Measurements from ENCODE around the gene PFN3. TPM values are rescaled to one million over a fixed set of nuclear protein-coding genes. Genes with fewer than 3 reads are reported as not detected.

The PFN3 gene
- polyA plus RNA-seq, 1 donor (not counting 4 experiments of a cell fraction or from before 2014, with no cell fraction given) = not detected

DNA sequence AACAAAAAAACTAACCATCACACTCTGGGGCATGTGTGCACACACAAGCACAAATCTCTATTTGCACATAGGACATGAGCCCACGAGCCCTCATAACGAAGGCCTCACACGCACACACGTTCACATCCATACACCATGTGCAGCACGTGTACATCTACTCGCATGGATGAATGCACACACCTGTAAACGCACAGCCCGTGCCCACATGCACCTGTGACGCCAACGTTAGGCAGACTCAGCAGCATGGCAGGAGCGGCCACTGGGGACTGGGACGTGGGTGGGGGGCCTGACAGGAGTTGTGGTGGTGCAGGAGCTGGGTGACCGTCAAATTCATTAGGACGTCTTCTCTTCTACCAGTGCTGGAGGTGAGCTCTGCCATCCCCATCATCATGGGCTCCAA, 13.1 kb downstream of the PFN3 start:
- no peak overlapping the region for H3K27ac ChIP-seq (ENCODE audit: control insufficient read depth, insufficient read depth, low read length)
- H3K4me1 ChIP-seq (ENCODE audit: control insufficient read depth, extremely low read depth, insufficient read depth, low read length) = peaks cover 34% of the 10 kb centered on the region
- dilution Hi-C loops (cut with MboI; ENCODE audit: extremely low pct_ligation_motif_present, low sequenced_read_pairs) = no loop called here

DNA sequence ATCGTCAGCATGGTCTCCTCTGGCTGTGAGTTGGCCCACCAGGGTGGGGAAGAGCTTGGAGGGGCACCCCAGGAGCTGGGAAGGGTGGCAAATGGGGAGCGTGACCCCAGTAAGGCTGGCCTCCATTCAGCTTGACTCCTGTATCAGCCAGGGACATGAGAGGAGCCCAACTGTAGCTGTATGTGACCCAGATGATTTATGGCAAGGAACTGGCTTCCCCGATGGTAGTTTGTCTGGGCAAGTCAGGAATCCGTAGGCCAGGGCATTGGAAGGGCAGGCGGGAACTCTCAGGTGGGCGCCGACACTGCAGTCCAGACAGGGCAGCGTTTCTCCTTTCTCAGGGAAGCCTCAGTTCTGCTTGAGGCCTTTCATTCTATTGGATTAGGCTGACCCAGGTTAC, 13.9 kb downstream of the PFN3 start:
- Histone ChIP-seq H3K9ac (ENCODE audit: control insufficient read depth, extremely low read depth, insufficient read depth, low read length) (no peak overlapping the region), H2AFZ (ENCODE audit: control insufficient read depth, low read length) (no peak overlapping the region), H3K79me2 (ENCODE audit: control insufficient read depth, insufficient read depth, low read length) (no peaks in the 10 kb centered on the region), H4K20me1 (ENCODE audit: control insufficient read depth, extremely low read depth, insufficient read depth, low read length) (peaks cover 2% of the 10 kb centered on the region), H3K4me2 (ENCODE audit: control insufficient read depth, extremely low read depth, insufficient read depth, low read depth, low read length) (no peak overlapping the region), H3K27ac (ENCODE audit: control insufficient read depth, insufficient read depth, low read length) (no peak overlapping the region), H3K4me1 (ENCODE audit: control insufficient read depth, extremely low read depth, insufficient read depth, low read length) (peaks cover 34% of the 10 kb centered on the region), H3K4me3 (ENCODE audit: control insufficient read depth in 2 of 3, extremely low read depth in 1 of 3, insufficient read depth in 2 of 3, low read depth in 1 of 3, low read length in 3 of 3) (no peak overlapping the region), H3K9me3 (ENCODE audit: control insufficient read depth, low read depth, low read length) (no peaks in the 10 kb centered on the region), H3K27me3 (ENCODE audit: control insufficient read depth, extremely low read depth, insufficient read depth, low read length) (peaks cover 5% of the 10 kb centered on the region), H3K9me1 (ENCODE audit: control insufficient read depth, extremely low read depth, insufficient read depth, low read length) (no peaks in the 10 kb centered on the region), H3K36me3 (ENCODE audit: control insufficient read depth in 2 of 2, extremely low read depth in 1 of 2, insufficient read depth in 2 of 2, low read length in 2 of 2) (no peaks in the 10 kb centered on the region)
- FAIRE-seq = no peak
- no peak for DNase-seq (ENCODE audit: low read depth, low spot score)
- TF ChIP-seq, protein P1, sequence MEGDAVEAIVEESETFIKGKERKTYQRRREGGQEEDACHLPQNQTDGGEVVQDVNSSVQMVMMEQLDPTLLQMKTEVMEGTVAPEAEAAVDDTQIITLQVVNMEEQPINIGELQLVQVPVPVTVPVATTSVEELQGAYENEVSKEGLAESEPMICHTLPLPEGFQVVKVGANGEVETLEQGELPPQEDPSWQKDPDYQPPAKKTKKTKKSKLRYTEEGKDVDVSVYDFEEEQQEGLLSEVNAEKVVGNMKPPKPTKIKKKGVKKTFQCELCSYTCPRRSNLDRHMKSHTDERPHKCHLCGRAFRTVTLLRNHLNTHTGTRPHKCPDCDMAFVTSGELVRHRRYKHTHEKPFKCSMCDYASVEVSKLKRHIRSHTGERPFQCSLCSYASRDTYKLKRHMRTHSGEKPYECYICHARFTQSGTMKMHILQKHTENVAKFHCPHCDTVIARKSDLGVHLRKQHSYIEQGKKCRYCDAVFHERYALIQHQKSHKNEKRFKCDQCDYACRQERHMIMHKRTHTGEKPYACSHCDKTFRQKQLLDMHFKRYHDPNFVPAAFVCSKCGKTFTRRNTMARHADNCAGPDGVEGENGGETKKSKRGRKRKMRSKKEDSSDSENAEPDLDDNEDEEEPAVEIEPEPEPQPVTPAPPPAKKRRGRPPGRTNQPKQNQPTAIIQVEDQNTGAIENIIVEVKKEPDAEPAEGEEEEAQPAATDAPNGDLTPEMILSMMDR (optimal IDR thresholded peaks at IDR 0.05 in 1 of 3, IDR thresholded peaks at IDR 0.05 in 1 of 3, conservative IDR thresholded peaks at IDR 0.05 in 1 of 3; ENCODE audit: extremely low read depth in 1 of 3, insufficient read depth in 2 of 3, low read length in 3 of 3) = no peak
- TF ChIP-seq EZH2 (IDR thresholded peaks at IDR 0.05; ENCODE audit: low read length) = no peak
- dilution Hi-C loops (cut with MboI; ENCODE audit: extremely low pct_ligation_motif_present, low sequenced_read_pairs) = no loop called here

More for the DNA sequence above, 13.1 kb downstream of the PFN3 start:
- H3K79me2 ChIP-seq (ENCODE audit: control insufficient read depth, insufficient read depth, low read length) = no peaks in the 10 kb centered on the region
- no peak overlapping the region for H3K4me2 ChIP-seq (ENCODE audit: control insufficient read depth, extremely low read depth, insufficient read depth, low read depth, low read length)
- no peaks in the 10 kb centered on the region for H3K9me3 ChIP-seq (ENCODE audit: control insufficient read depth, low read depth, low read length)
- H3K9me1 ChIP-seq (ENCODE audit: control insufficient read depth, extremely low read depth, insufficient read depth, low read length) = no peaks in the 10 kb centered on the region
- H3K36me3 ChIP-seq (ENCODE audit: control insufficient read depth in 2 of 2, extremely low read depth in 1 of 2, insufficient read depth in 2 of 2, low read length in 2 of 2) = no peaks in the 10 kb centered on the region
- no peak for FAIRE-seq
- no peak overlapping the region for H3K9ac ChIP-seq (ENCODE audit: control insufficient read depth, extremely low read depth, insufficient read depth, low read length)
- H2AFZ ChIP-seq (ENCODE audit: control insufficient read depth, low read length) = no peak overlapping the region
- peaks cover 2% of the 10 kb centered on the region for H4K20me1 ChIP-seq (ENCODE audit: control insufficient read depth, extremely low read depth, insufficient read depth, low read length)
- H3K27me3 ChIP-seq (ENCODE audit: control insufficient read depth, extremely low read depth, insufficient read depth, low read length) = peaks cover 5% of the 10 kb centered on the region
- no peak overlapping the region for H3K4me3 ChIP-seq (ENCODE audit: control insufficient read depth in 2 of 3, extremely low read depth in 1 of 3, insufficient read depth in 2 of 3, low read depth in 1 of 3, low read length in 3 of 3)
- TF ChIP-seq, protein P1 (optimal IDR thresholded peaks at IDR 0.05 in 1 of 3, IDR thresholded peaks at IDR 0.05 in 1 of 3, conservative IDR thresholded peaks at IDR 0.05 in 1 of 3; ENCODE audit: extremely low read depth in 1 of 3, insufficient read depth in 2 of 3, low read length in 3 of 3) = no peak
- TF ChIP-seq EZH2 (IDR thresholded peaks at IDR 0.05; ENCODE audit: low read length) = no peak
- DNase-seq (ENCODE audit: low read depth, low spot score) = no peak

Data from keratinocyte (primary cell).